A549 (cell line): ENCODE data around the gene ULK2. TPM values are rescaled to one million over a fixed set of nuclear protein-coding genes. Genes with fewer than 3 reads are reported as not detected.

Source experiments
- ATAC-seq, 2 experiments: fragments of 200-7000 bp in 1 of 2; fragments of >200 bp in 1 of 2; cut with Nextera tagmentation in 1 of 2; cut with Tn5 transposase in 1 of 2; 3 replicates each; pipeline versions ENCODE4 v1.8.0 to v1.9.1; 2018 to 2020; ENCODE audit warnings: mild to moderate bottlenecking in 1 of 2, moderate library complexity in 1 of 2
- CTCF ChIA-PET: fragments of 300-600 bp; sonication (Branson Sonifier 250); formaldehyde crosslinking; extraction: SDS; loops from one replicate; lab custom pipeline; 2021; ENCODE audit warnings: antibody characterized with exemption, inconsistent platforms; lab: Yijun Ruan, JAX
- POLR2A ChIA-PET: fragments of 350-600 bp; formaldehyde crosslinking; extraction: SDS; loops from one replicate; lab custom pipeline; 2021; ENCODE audit warnings: antibody characterized with exemption, inconsistent platforms; lab: Yijun Ruan, JAX
- DNase-seq, 2 experiments: peaks; one replicate each; pipeline versions ENCODE4 v3.0.0 to v3.0.0-alpha.2; 2011 to 2016; ENCODE audit warnings: low read depth in 1 of 2, low spot score in 1 of 2
- FAIRE-seq: peaks from 2 replicates; lab custom pipeline; 2011; peaks lifted over from hg19 to GRCh38; lab: Jason Lieb, UNC
- H3K27ac ChIP-seq, 2 experiments: fragments of >200 bp; sonication (Bioruptor Twin); formaldehyde crosslinking; 3 replicates each; pipeline ENCODE4 v1.5.1; 2016 to 2017
- H3K4me1 ChIP-seq: fragments of >200 bp; sonication (Bioruptor Twin); formaldehyde crosslinking; 3 replicates; pipeline ENCODE4 v1.6.1; 2016
- H3K4me2 ChIP-seq: fragments of >200 bp; sonication (Bioruptor Twin); formaldehyde crosslinking; 3 replicates; pipeline ENCODE4 v1.6.1; 2016
- H3K4me3 ChIP-seq: fragments of >200 bp; sonication (Bioruptor Twin); formaldehyde crosslinking; 3 replicates; pipeline ENCODE4 v1.5.1; 2016
- H3K9me3 ChIP-seq: fragments of >200 bp; sonication (Bioruptor Twin); formaldehyde crosslinking; 3 replicates; pipeline ENCODE4 v1.6.1; 2016
- CBX2 ChIP-seq: fragments of 200-600 bp; sonication (generic); IDR thresholded peaks from 2 replicates; pipeline ENCODE4 v1.6.1; 2016; ENCODE audit warnings: low read depth, mild to moderate bottlenecking, borderline replicate concordance
- CEBPB ChIP-seq, 2 experiments: fragments of >200 bp in 1 of 2; sonication (Bioruptor Twin) in 1 of 2; formaldehyde crosslinking in 1 of 2; IDR thresholded peaks; 2 replicates each; pipeline ENCODE4 v1.6.1; 2012 to 2016
- CHD4 ChIP-seq: fragments of 200-600 bp; sonication (generic); IDR thresholded peaks from 2 replicates; pipeline ENCODE4 v1.6.1; 2016; ENCODE audit warnings: antibody characterized with exemption, mild to moderate bottlenecking, borderline replicate concordance
- CTCF ChIP-seq: fragments of >200 bp; sonication (Bioruptor Twin); formaldehyde crosslinking; IDR thresholded peaks from 3 replicates; pipeline ENCODE4 v1.5.1; 2016
- EHF ChIP-seq: fragments of 250-450 bp; sonication (Bioruptor Pico); IDR thresholded peaks from 2 replicates; pipeline ENCODE4 v1.5.0; 2020; ENCODE audit warnings: mild to moderate bottlenecking
- EHMT2 ChIP-seq: fragments of 200-600 bp; sonication (generic); IDR thresholded peaks from 2 replicates; pipeline ENCODE4 v1.6.1; 2016; ENCODE audit warnings: antibody characterized with exemption, low read depth, mild to moderate bottlenecking, moderate library complexity
- EP300 ChIP-seq, 2 experiments: fragments of >200 bp; sonication (Bioruptor Twin); formaldehyde crosslinking; IDR thresholded peaks; 2 replicates in 1 of 2; 3 replicates in 1 of 2; pipeline ENCODE4 v1.6.1; 2016 to 2017
- ESRRA ChIP-seq: fragments of 150-350 bp; IDR thresholded peaks from 2 replicates; pipeline ENCODE4 v1.6.1; 2014; ENCODE audit warnings: mild to moderate bottlenecking, low read length, borderline replicate concordance
- FOSL2 ChIP-seq, 2 experiments: fragments of 450-650 bp in 1 of 2; fragments of >200 bp in 1 of 2; sonication (Bioruptor Twin) in 1 of 2; formaldehyde crosslinking; IDR thresholded peaks; 2 replicates each; pipeline versions ENCODE4 v1.5.0 to v1.6.1; 2016 to 2020; ENCODE audit warnings: mild to moderate bottlenecking in 1 of 2, moderate library complexity in 1 of 2
- FOXS1 ChIP-seq: fragments of 250-450 bp; sonication (Bioruptor Pico); IDR thresholded peaks from 2 replicates; pipeline ENCODE4 v1.5.0; 2020; ENCODE audit warnings: mild to moderate bottlenecking, moderate library complexity
- GATA3 ChIP-seq: IDR thresholded peaks from 2 replicates; pipeline ENCODE4 v1.6.1; 2012; ENCODE audit warnings: borderline replicate concordance
- HES2 ChIP-seq: fragments of >200 bp; sonication (Bioruptor Twin); formaldehyde crosslinking; IDR thresholded peaks from 2 replicates; pipeline ENCODE4 v1.6.1; 2016
- HOXA7 ChIP-seq: fragments of 250-450 bp; sonication (Bioruptor Pico); IDR thresholded peaks from 2 replicates; pipeline ENCODE4 v1.5.0; 2020; ENCODE audit warnings: mild to moderate bottlenecking, moderate library complexity
- HOXB13 ChIP-seq: fragments of 250-450 bp; sonication (Bioruptor Pico); IDR thresholded peaks from 2 replicates; pipeline ENCODE4 v1.5.0; 2020; ENCODE audit warnings: low read depth, mild to moderate bottlenecking, moderate library complexity
- HOXB5 ChIP-seq: fragments of 250-450 bp; sonication (Bioruptor Pico); IDR thresholded peaks from 2 replicates; pipeline ENCODE4 v1.5.0; 2020; ENCODE audit warnings: mild to moderate bottlenecking, moderate library complexity
- JUNB ChIP-seq: fragments of >200 bp; sonication (Bioruptor Twin); formaldehyde crosslinking; IDR thresholded peaks from 2 replicates; pipeline ENCODE4 v1.6.1; 2016
- KDM5A ChIP-seq: fragments of 200-600 bp; sonication (generic); IDR thresholded peaks from 2 replicates; pipeline ENCODE4 v1.6.1; 2016; ENCODE audit warnings: antibody characterized with exemption, mild to moderate bottlenecking
- MAX ChIP-seq: IDR thresholded peaks from 2 replicates; pipeline ENCODE4 v1.6.1; 2012
- MAZ ChIP-seq: fragments of 150-350 bp; IDR thresholded peaks from 2 replicates; pipeline ENCODE4 v1.6.1; 2014; ENCODE audit warnings: antibody characterized with exemption, low read depth, low read length, borderline replicate concordance
- MYC ChIP-seq: IDR thresholded peaks from 2 replicates; pipeline ENCODE4 v1.6.1; 2012; ENCODE audit warnings: mild to moderate bottlenecking, inconsistent platforms, low read length, improper control_type of control experiment, borderline replicate concordance
- NPAS2 ChIP-seq: fragments of 250-450 bp; sonication (Bioruptor Pico); IDR thresholded peaks from 2 replicates; pipeline ENCODE4 v1.8.0; 2022; ENCODE audit warnings: mild to moderate bottlenecking, moderate library complexity, borderline replicate concordance
- POLR2A ChIP-seq: IDR thresholded peaks from 2 replicates; pipeline ENCODE4 v1.6.1; 2012; ENCODE audit warnings: mild to moderate bottlenecking, low read length
- POLR2AphosphoS2 ChIP-seq: conservative IDR thresholded peaks from 2 replicates; pipeline ENCODE4 v1.6.1; 2012; ENCODE audit warnings: low read length, improper control_type of control experiment, inconsistent platforms
- RAD21 ChIP-seq, 2 experiments: fragments of >200 bp in 1 of 2; sonication (Bioruptor Twin) in 1 of 2; formaldehyde crosslinking in 1 of 2; IDR thresholded peaks in 1 of 2; conservative IDR thresholded peaks in 1 of 2; 2 replicates in 1 of 2; 3 replicates in 1 of 2; pipeline ENCODE4 v1.6.1; 2012 to 2018; ENCODE audit warnings: inconsistent platforms in 1 of 2
- RARB ChIP-seq: fragments of 250-450 bp; sonication (Bioruptor Pico); IDR thresholded peaks from 2 replicates; pipeline ENCODE4 v1.8.0; 2021; ENCODE audit warnings: mild to moderate bottlenecking, moderate library complexity
- RCOR1 ChIP-seq: fragments of 150-350 bp; IDR thresholded peaks from 2 replicates; pipeline ENCODE4 v1.6.1; 2014; ENCODE audit warnings: antibody characterized with exemption, low read length, low read depth
- RNF2 ChIP-seq: fragments of 200-600 bp; sonication (generic); IDR thresholded peaks from 2 replicates; pipeline ENCODE4 v1.6.1; 2016; ENCODE audit warnings: low read depth, mild to moderate bottlenecking, antibody characterized with exemption, moderate library complexity, borderline replicate concordance
- SMC3 ChIP-seq: fragments of >200 bp; sonication (Bioruptor Twin); formaldehyde crosslinking; IDR thresholded peaks from 3 replicates; pipeline ENCODE4 v1.6.1; 2018; ENCODE audit warnings: inconsistent platforms
- SREBF2 ChIP-seq: fragments of 450-650 bp; IDR thresholded peaks from 2 replicates; pipeline ENCODE4 v1.6.1; 2014; ENCODE audit warnings: mild to moderate bottlenecking, moderate library complexity
- TFCP2L1 ChIP-seq: fragments of 250-450 bp; sonication (Bioruptor Pico); IDR thresholded peaks from 2 replicates; pipeline ENCODE4 v1.5.0; 2021; ENCODE audit warnings: mild to moderate bottlenecking
- ZC3H11A ChIP-seq: fragments of 450-650 bp; IDR thresholded peaks from 2 replicates; pipeline ENCODE4 v1.6.1; 2014; ENCODE audit warnings: antibody characterized with exemption, mild to moderate bottlenecking
- ZNF302 ChIP-seq: fragments of 250-450 bp; sonication (Bioruptor Pico); IDR thresholded peaks from 2 replicates; pipeline ENCODE4 v1.9.0; 2021; ENCODE audit warnings: inconsistent platforms, mild to moderate bottlenecking, moderate library complexity
- ZSCAN20 ChIP-seq: fragments of 250-450 bp; sonication (Bioruptor Pico); IDR thresholded peaks from 2 replicates; pipeline ENCODE4 v1.8.0; 2022; ENCODE audit warnings: mild to moderate bottlenecking, moderate library complexity
- WGBS: methylation state at CpG from one replicate; pipeline ENCODE4 v1.1.6; 2017; ENCODE audit errors: missing lambda C conversion rate; 5-methylcytosine and 5-hydroxymethylcytosine counted together
- polyA plus RNA-seq, 4 experiments: library from polyadenylated mRNA; depleted of rRNA in 3 of 4; stranded (reverse); fragments of >200 nt; fragmentation: RNase III in 1 of 4; extraction: RNeasy Plus Mini Kit Qiagen cat#74134 plus additional on column Dnase treatment in 1 of 4; gene quantifications; 2 replicates in 3 of 4; 3 replicates in 1 of 4; pipeline ENCODE4 v1.2.3, GENCODE V29; 2011 to 2017
- TF ChIP-seq, protein P1 (sequence below): IDR thresholded peaks from 2 replicates; pipeline ENCODE4 v1.6.1; 2012; ENCODE audit warnings: low read depth, borderline replicate concordance
- TF ChIP-seq, protein P2 (sequence below): fragments of 450-650 bp; IDR thresholded peaks from 2 replicates; pipeline ENCODE4 v1.6.1; 2014; ENCODE audit warnings: antibody characterized with exemption

The ULK2 gene
- polyA plus RNA-seq, 2 of the 4 experiments (the other 2 are of a cell fraction) = 14.4 to 40.9 TPM

- 0 out of 2 replicates have a peak, but pooled peaks have one; percentile 40 for TF ChIP-seq RNF2
- TF ChIP-seq FOXS1 (CRISPR knock-in tag) = 0 out of 2 replicates have a peak, but pooled peaks have one; percentile 1
- no peak for TF ChIP-seq ZSCAN20 (CRISPR knock-in tag)
- TF ChIP-seq POLR2A = no peak
- no peak for TF ChIP-seq JUNB
- TF ChIP-seq ZNF302 = no peak
- TF ChIP-seq CHD4 = 0 out of 2 replicates have a peak, but pooled peaks have one; percentile 41
- TF ChIP-seq, all 56 proteins: peak for 3
- ChIA-PET POLR2A (interaction anchor here (0.8 to 2.5 kb wide), 3 partner anchors 67 to 490 kb away, joined by 3 to 11 read pairs (median 3); partner anchors contain the start of genes MAPK7 and SPECC1), CTCF (interaction anchor here (0.8 to 2.8 kb wide), 14 partner anchors 10 to 254 kb away, joined by 3 to 15 read pairs (median 6); partner anchors contain the start of gene SPECC1)
- DNase-seq (no peak), FAIRE-seq (no peak), ATAC-seq (no peak; a peak in 1 of 6 replicates)
- 80% methylated on average over 11 of the region's 23 CpGs for WGBS
- Histone ChIP-seq H3K4me1 (peaks cover 15% of the 10 kb centered on the region; the same call in 2 of the 3 replicates), H3K4me2 (peak overlapping the region; percentile 83), H3K9me3 (no peaks in the 10 kb centered on the region), H3K27ac (peak overlapping the region; percentile 84 to 92), H3K4me3 (peak overlapping the region; percentile 77)
Measured at GRCh38 chr17:19868079-19868395, 301 bp upstream of the ULK2 start.

DNA sequence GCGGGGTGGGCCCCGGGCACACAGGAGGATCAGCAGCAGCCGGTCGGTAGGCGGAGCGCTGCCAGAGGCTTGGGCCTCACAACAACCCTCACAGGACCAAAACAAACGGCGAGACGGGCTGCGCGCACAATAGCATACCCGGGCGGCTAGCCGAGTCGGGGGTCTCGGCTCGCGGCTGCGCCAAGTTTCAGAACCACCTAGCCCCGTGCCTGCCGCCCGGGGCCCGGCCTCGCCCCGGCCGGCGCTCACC, 732 bp downstream of the ULK2 start:
- DNase-seq = peak; percentile 76 to 81
- Histone ChIP-seq H3K4me2 (peak overlapping the region; percentile 83), H3K9me3 (no peaks in the 10 kb centered on the region), H3K27ac (peak overlapping the region; percentile 84 to 92), H3K4me1 (peaks cover 15% of the 10 kb centered on the region; the same call in 2 of the 3 replicates), H3K4me3 (peak overlapping the region; percentile 77)
- POLR2A ChIA-PET = interaction anchor here (0.6 to 2.5 kb wide), 3 partner anchors 13 to 489 kb away, joined by 3 to 11 read pairs (median 3); partner anchors contain the start of genes MAPK7 and SPECC1
- ATAC-seq = peak; percentile 85 to 87
- CTCF ChIA-PET = interaction anchor here (0.6 to 2.8 kb wide), 13 partner anchors 9 to 255 kb away, joined by 3 to 15 read pairs (median 5); partner anchors contain the start of gene SPECC1
- WGBS = 0% methylated on average over 14 of the region's 27 CpGs
- FAIRE-seq = no peak
- TF ChIP-seq EP300 (IDR thresholded peaks at IDR 0.05) = no peak
- TF ChIP-seq TFCP2L1 (CRISPR knock-in tag) = peak; percentile 75; the same call in 1 of the 2 replicates
- TF ChIP-seq CBX2 = no peak
- no peak for TF ChIP-seq ZSCAN20 (CRISPR knock-in tag)
- no peak for TF ChIP-seq ESRRA
- TF ChIP-seq HOXA7 (CRISPR knock-in tag) = no peak
- no peak for TF ChIP-seq FOXS1 (CRISPR knock-in tag)
- no peak for TF ChIP-seq SREBF2
- no peak for TF ChIP-seq CHD4
- peak; percentile 73; the same call in 1 of the 2 replicates for TF ChIP-seq MAX
- peak in 1 of 2 experiments; percentile 21; a peak in 1 of 5 replicates for TF ChIP-seq RAD21 (conservative IDR thresholded peaks at IDR 0.05 in 1 of 2, IDR thresholded peaks at IDR 0.05 in 1 of 2)
- no peak for TF ChIP-seq ZC3H11A
- TF ChIP-seq HES2 = no peak
- no peak for TF ChIP-seq RCOR1
- TF ChIP-seq MYC = no peak
- no peak for TF ChIP-seq RARB (CRISPR knock-in tag)
- TF ChIP-seq SMC3 = no peak
- no peak for TF ChIP-seq GATA3
- TF ChIP-seq CTCF = peak; percentile 34; the same call in 2 of the 3 replicates
- no peak for TF ChIP-seq POLR2AphosphoS2
- no peak for TF ChIP-seq FOSL2 (IDR thresholded peaks at IDR 0.05)
- no peak for TF ChIP-seq FOSL2 (CRISPR knock-in tag; IDR thresholded peaks at IDR 0.05)
- TF ChIP-seq, protein P1, sequence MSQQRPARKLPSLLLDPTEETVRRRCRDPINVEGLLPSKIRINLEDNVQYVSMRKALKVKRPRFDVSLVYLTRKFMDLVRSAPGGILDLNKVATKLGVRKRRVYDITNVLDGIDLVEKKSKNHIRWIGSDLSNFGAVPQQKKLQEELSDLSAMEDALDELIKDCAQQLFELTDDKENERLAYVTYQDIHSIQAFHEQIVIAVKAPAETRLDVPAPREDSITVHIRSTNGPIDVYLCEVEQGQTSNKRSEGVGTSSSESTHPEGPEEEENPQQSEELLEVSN = 0 out of 2 replicates have a peak, but pooled peaks have one; percentile 43
- no peak for TF ChIP-seq RNF2
- TF ChIP-seq HOXB5 = no peak
- TF ChIP-seq NPAS2 (CRISPR knock-in tag) = no peak
- no peak for TF ChIP-seq CEBPB (IDR thresholded peaks at IDR 0.05)
- TF ChIP-seq HOXB13 = no peak
- TF ChIP-seq MAZ = no peak
- no peak for TF ChIP-seq EHMT2
- TF ChIP-seq KDM5A = no peak
- TF ChIP-seq ZNF302 = no peak
- TF ChIP-seq EHF (CRISPR knock-in tag) = no peak
- TF ChIP-seq, protein P2, sequence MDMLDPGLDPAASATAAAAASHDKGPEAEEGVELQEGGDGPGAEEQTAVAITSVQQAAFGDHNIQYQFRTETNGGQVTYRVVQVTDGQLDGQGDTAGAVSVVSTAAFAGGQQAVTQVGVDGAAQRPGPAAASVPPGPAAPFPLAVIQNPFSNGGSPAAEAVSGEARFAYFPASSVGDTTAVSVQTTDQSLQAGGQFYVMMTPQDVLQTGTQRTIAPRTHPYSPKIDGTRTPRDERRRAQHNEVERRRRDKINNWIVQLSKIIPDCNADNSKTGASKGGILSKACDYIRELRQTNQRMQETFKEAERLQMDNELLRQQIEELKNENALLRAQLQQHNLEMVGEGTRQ = no peak
- TF ChIP-seq POLR2A = peak; percentile 41
- TF ChIP-seq JUNB = no peak
